AG09319 (cell line): ENCODE measurements around the gene HPGDS.

Experiments
- DNase-seq: peaks from one replicate; pipeline ENCODE4 v3.0.0-alpha.2; 2010; ENCODE audit warnings: low read depth; ENCODE audit errors: extremely low read depth
- TF ChIP-seq, protein P1 (sequence below): IDR thresholded peaks from 2 replicates; pipeline ENCODE4 v1.5.1; 2011; ENCODE audit warnings: low read depth, mild to moderate bottlenecking, inconsistent platforms, low read length, moderate library complexity

Gene HPGDS

DNA sequence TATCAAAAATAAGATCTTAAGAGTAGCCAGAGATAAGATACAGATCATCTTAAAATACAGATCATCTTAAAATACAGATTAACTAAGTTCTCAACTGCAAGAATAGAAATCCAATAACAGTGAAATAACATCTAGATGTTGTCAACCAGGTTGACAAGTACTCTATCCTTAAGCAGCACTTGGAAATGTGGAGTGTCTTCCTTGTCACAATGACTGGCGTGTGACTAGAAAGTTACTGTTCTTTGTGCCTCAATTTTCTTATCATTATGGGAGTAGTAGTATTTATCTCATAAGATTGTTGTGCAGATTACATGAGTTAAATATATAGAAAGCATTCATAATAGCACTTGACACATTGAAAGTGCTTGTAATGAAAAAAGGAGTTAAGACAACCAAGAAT is 25.8 kb upstream of the HPGDS start:
- TF ChIP-seq, protein P1, sequence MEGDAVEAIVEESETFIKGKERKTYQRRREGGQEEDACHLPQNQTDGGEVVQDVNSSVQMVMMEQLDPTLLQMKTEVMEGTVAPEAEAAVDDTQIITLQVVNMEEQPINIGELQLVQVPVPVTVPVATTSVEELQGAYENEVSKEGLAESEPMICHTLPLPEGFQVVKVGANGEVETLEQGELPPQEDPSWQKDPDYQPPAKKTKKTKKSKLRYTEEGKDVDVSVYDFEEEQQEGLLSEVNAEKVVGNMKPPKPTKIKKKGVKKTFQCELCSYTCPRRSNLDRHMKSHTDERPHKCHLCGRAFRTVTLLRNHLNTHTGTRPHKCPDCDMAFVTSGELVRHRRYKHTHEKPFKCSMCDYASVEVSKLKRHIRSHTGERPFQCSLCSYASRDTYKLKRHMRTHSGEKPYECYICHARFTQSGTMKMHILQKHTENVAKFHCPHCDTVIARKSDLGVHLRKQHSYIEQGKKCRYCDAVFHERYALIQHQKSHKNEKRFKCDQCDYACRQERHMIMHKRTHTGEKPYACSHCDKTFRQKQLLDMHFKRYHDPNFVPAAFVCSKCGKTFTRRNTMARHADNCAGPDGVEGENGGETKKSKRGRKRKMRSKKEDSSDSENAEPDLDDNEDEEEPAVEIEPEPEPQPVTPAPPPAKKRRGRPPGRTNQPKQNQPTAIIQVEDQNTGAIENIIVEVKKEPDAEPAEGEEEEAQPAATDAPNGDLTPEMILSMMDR: no peak
- DNase-seq: no peak

DNA sequence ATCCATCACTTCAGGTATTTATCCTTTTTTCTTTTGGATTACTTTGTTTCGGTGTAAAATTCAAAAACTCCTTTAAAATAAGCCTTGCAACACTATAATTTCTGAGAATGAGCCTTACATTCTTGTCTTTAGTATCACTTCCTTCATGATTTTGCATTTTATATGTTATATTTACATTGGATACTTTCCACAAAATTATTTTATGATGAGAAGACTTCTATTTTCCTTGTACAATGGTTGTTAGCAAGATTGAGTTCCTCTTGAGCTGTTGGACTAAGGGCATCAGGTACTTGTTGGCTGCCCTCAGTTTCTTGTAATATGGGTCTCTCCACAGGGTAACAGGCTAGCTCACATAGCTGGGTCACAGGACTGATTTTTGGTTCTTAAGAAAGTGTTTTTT is 22.7 kb upstream of the HPGDS start:
- TF ChIP-seq, protein P1: no peak
- no peak for DNase-seq

DNA sequence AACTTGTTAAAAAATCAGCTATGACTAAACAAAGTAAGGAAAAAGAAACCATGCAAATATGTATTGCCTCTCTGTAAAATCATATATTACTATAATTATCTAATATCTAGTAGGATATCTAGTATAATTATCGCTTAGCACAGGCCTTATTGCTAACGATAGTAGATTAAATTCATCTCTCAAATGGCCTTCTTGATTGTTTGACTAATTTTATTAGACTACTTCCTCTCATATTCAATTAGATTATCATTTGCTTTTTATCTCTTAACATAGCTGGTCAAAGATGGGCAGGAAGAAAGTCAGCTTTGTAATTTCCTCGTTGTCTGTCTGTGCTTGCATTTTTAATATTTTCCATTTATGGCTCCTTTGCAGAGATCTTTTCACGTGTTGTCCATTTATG is 21.9 kb upstream of the HPGDS start:
- TF ChIP-seq, protein P1: no peak
- no peak for DNase-seq

DNA sequence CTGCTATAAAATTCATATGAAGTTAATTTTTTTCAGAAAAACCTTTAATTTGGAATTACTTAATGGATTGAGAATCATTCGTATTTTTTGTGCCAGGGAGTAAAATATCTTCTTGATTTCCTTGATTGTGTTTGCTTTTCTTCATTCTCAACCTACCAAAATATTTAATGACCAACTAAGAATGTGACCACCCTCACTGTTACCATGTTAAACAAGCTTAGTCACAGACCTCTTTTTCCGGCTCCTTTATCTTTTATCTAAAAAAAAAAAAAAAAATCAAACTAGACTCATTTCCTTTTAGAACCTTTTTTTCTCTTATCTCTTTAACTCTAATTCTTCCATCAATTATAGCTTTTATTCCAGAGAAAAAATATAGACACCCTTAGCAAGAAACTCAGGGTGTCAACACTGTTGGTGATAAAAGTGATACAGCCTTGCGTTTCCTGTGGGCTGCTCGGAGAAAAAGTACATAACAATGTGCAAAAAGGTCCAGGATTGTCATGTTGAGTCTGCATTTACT is 20.6 kb upstream of the HPGDS start:
- TF ChIP-seq, protein P1: no peak
- no peak for DNase-seq

DNA sequence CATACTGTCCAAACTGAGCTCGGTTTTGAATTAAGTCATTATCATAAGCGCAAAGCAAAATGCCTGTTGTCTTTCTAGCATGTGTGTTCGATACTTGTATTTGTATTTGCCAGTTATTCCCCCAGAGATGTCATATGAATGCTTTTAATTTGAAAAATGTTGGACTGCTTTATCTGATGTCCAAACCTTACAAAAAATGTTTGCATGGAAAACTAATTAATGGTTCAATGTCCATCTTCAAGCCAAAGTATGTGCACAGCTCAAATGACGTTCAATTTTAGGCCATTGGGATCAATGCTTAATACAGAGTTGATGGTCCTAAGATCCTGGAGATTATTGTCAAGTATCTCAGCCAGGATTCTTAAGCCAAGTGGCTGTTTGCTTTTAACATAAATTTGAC is 17.2 kb upstream of the HPGDS start:
- no peak for DNase-seq
- TF ChIP-seq, protein P1: no peak

DNA sequence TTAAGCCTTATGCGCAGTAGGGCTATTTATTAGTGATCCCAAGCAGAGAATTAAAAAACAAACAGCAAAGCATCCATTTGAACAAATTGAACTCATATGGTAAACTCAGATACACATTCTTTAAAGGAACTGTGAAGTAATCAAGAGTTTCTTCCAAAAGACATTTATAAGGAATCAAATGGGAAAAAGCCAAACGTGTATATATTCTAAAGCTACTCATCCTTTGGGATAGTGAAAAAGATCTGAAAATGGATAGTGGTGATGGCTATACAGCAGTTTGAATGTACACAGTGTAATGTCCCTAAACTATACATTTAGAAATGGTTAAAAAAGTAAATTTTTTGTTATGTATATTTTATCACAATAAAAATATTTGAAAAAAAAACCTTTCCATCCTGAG is 16.6 kb upstream of the HPGDS start:
- TF ChIP-seq, protein P1: no peak
- no peak for DNase-seq

DNA sequence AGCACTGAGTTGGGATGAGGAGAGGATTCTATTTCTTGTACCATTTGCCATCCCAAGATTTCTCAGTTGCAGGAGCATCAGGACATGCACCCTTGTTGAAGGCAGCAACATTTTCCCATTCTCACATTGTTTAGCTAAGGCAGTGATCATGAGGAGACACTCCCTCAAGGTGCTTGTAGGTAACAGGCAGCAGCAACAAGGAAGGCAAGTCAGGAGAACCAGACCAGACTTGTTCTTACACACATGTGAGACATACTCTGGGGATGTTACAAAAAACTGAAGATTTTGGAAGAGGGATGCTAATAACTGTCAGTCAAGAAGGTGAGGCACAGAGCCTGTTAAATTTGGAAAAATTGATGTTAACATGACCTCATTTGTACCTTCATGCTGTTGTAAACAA is 15.5 kb upstream of the HPGDS start:
- DNase-seq: no peak
- TF ChIP-seq, protein P1: no peak
